Duodenal mucosa (tissue), 2 donors: ENCODE measurements around the gene AFF2.

ENCODE experiments used
- H3K27ac ChIP-seq: one replicate; pipeline ENCODE4 v1.7.0; 2013; ENCODE audit warnings: low read depth, low read length
- H3K27me3 ChIP-seq, 2 donors: one replicate each; pipeline ENCODE4 v1.7.0; 2013; ENCODE audit warnings: low read length in 2 of 2, control low read depth in 1 of 2; ENCODE audit not compliant: insufficient read depth in 2 of 2, control insufficient read depth in 1 of 2
- H3K36me3 ChIP-seq, 2 donors: one replicate each; pipeline ENCODE4 v1.7.0; 2013; ENCODE audit warnings: low read length in 2 of 2, control low read depth in 1 of 2; ENCODE audit not compliant: insufficient read depth in 2 of 2, control insufficient read depth in 1 of 2
- H3K4me1 ChIP-seq, 2 donors: one replicate each; pipeline ENCODE4 v1.7.0; 2013; ENCODE audit warnings: low read length in 2 of 2, control low read depth in 1 of 2; ENCODE audit not compliant: insufficient read depth in 2 of 2, control insufficient read depth in 1 of 2
- H3K4me3 ChIP-seq, 2 donors: one replicate each; pipeline ENCODE4 v1.7.0; 2013; ENCODE audit warnings: low read length in 2 of 2, low read depth in 1 of 2
- H3K9ac ChIP-seq, 2 donors: one replicate each; pipeline ENCODE4 v1.7.0; 2013; ENCODE audit warnings: low read length in 2 of 2, low read depth in 1 of 2
- H3K9me3 ChIP-seq, 2 donors: one replicate each; pipeline ENCODE4 v1.7.0; 2013; ENCODE audit warnings: low read length in 2 of 2, control low read depth in 1 of 2; ENCODE audit not compliant: control insufficient read depth in 1 of 2

AFF2 gene

DNA sequence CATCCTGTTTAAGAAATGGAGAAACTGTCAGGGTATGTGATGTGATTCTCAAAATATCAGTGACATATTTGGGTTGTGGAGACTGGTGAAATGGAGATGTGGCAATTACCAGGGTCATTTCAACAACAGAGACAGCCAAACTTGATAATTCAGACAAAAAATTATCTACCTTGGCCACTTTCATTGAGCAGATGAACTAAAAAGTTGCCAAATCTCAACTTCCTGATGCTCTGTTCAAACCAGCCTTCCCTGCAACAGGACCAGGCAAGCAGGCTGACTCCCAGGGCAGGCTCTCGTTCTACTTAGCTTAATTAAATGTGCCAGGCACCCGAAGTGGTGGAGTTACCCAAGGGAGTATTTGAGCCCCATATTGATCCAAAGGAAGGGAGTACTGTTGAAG is 199.6 kb downstream of the AFF2 start:
- Histone ChIP-seq H3K9me3 (no peaks in the 10 kb centered on the region), H3K27ac (no peak overlapping the region), H3K36me3 (no peaks in the 10 kb centered on the region), H3K4me1 (no peaks in the 10 kb centered on the region), H3K4me3 (no peak overlapping the region), H3K27me3 (no peaks in the 10 kb centered on the region), H3K9ac (no peak overlapping the region)

DNA sequence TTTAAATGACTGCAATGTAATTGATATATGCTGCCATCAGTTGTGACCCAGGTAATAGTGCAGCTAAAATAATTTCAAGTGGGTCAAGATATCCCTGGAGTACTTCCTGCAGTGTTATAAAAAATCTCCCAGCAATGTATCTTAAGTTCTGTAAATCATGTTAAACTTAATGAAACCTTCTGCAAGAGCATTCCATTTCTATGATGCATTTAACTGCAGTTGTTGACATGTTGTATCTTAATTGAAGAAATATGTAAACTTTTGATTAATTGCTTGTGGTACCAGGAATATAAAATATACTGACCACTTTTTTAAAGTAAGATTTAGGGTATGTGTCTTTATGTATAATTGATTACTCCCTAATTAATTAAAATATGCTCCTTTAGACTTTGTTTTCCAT is 213.6 kb downstream of the AFF2 start:
- Histone ChIP-seq H3K9ac (no peak overlapping the region), H3K4me3 (no peak overlapping the region), H3K36me3 (no peaks in the 10 kb centered on the region), H3K27me3 (no peaks in the 10 kb centered on the region), H3K4me1 (no peaks in the 10 kb centered on the region), H3K27ac (no peak overlapping the region), H3K9me3 (no peaks in the 10 kb centered on the region)

DNA sequence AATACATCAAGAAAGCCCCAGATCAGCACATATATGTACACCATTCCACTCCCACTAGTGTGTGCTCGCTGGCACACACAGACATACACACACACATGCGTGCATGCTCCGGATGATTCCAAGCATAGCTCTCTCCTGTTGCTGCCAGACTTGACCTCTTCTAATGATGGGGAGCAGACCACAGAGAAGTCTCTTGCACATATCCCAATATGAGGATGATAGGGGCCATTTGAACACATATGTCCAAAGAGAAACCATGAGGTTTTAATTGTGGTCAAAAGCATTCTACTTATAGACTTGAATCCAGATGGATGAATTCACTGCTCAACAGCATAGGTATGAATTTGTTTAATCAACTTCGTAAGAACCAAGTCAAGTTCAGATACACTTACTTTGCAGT is 214.9 kb downstream of the AFF2 start:
- Histone ChIP-seq H3K4me1 (no peaks in the 10 kb centered on the region), H3K27me3 (no peaks in the 10 kb centered on the region), H3K4me3 (no peak overlapping the region)

DNA sequence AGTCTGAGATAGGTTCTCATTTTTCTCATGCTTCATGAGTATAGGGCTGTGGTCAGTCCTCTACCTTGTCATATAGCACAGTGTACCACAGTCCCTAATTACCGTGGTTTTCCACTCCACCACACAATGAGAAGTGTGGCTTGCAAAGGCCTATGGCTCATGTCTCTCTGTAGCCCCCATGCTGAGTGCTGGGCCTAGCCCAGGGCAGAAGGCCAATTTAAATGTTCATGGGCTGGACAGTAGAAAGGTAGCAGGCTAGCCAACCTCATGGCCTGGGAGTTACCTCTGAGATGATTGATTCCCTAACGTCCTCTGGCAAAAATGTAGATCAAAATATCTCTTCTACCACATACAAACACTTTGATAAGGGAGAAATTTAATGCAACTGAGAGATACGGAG is 222.5 kb downstream of the AFF2 start:
- Histone ChIP-seq H3K4me3 (no peak overlapping the region), H3K27me3 (no peaks in the 10 kb centered on the region), H3K27ac (no peak overlapping the region), H3K9me3 (no peaks in the 10 kb centered on the region), H3K9ac (no peak overlapping the region), H3K4me1 (no peaks in the 10 kb centered on the region), H3K36me3 (no peaks in the 10 kb centered on the region)

More for the DNA sequence above, 214.9 kb downstream of the AFF2 start:
- Histone ChIP-seq H3K27ac (no peak overlapping the region), H3K9ac (no peak overlapping the region), H3K36me3 (no peaks in the 10 kb centered on the region), H3K9me3 (no peaks in the 10 kb centered on the region)

DNA sequence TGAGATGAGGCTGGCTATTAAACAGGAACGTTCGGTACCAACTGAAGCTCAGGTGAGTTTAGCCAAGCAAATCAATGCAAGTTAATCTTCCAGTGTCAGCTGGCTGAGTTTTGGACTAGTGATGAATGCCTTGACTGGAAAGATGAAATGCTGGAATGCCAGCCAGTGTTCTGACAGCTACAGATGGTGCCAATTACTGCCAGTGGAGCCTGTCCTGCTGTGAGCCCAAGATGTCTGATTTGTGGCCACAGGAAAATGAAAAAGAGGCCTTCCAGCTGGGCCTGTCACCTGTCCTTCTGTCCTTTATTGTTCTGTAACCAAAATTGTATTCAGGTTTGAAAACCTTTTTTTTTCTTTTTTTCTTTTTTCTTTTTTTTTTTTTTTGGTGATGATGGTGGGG is 223.1 kb downstream of the AFF2 start:
- Histone ChIP-seq H3K9me3 (no peaks in the 10 kb centered on the region), H3K4me1 (no peaks in the 10 kb centered on the region), H3K27me3 (no peaks in the 10 kb centered on the region), H3K36me3 (no peaks in the 10 kb centered on the region), H3K27ac (no peak overlapping the region), H3K4me3 (no peak overlapping the region), H3K9ac (no peak overlapping the region)

DNA sequence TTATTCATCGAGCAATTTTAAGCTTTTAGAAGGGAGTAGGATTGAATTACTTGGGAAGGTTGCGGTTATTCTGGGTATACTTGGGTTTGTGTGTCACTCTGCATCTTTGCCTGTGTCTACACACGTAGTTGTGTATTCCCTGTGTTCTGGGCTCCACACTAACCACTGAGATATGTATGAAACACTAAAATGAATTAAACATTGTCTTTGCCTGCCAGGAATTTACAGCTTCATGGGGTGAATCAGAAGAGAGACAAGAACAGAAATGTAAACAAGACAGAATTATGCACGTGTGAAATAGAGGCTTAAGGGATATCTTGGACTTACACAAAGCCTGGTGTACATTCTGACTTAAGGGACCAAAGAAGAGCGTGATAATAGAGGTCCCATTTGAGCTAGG is 228.5 kb downstream of the AFF2 start:
- no peaks in the 10 kb centered on the region for H3K27me3 ChIP-seq

DNA sequence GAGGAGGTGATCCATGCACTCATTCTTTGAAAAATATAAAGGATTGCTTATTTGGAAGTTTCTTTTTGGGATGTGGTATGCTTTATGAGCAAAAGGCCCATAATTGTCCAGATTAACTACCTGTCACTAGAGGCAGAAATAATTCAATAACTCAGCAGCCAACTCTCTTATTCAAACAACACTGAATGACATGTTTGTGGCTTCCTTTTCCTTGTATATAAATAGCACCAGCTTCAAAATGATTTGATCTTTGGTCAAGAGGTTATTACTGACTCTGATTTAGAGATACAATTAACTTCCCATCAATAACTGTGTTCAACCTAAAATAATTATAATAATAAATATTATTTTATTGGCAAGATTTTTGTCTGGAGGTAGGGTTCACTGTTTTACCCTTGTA is 232.3 kb downstream of the AFF2 start:
- Histone ChIP-seq H3K27me3 (no peaks in the 10 kb centered on the region), H3K9ac (no peak overlapping the region), H3K9me3 (no peaks in the 10 kb centered on the region), H3K4me1 (no peaks in the 10 kb centered on the region), H3K36me3 (no peaks in the 10 kb centered on the region), H3K27ac (no peak overlapping the region), H3K4me3 (no peak overlapping the region)

More for the DNA sequence above, 228.5 kb downstream of the AFF2 start:
- Histone ChIP-seq H3K9ac (no peak overlapping the region), H3K4me3 (no peak overlapping the region), H3K4me1 (no peaks in the 10 kb centered on the region), H3K36me3 (no peaks in the 10 kb centered on the region), H3K9me3 (no peaks in the 10 kb centered on the region), H3K27ac (no peak overlapping the region)

DNA sequence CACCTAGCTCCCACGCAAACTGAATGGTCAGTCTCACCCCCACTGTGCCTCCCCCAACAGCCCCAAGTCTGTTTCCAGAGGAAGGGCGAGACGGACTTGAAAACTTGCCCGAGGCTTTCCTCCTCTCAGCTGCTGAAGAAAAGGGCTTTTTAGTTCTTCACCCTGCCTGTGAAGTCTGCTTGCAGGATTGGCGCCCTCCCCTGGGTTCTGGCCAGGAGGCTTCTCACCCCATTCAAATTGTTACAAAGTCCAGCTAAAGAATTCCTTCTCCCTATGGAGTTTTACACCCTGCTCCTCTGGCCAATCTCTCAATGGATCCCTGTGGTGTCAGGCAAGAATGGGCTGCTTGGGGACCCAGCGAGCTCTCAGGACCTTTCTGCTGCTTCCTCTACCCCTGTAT is 241.0 kb downstream of the AFF2 start:
- no peaks in the 10 kb centered on the region for H3K4me1 ChIP-seq
- no peak overlapping the region for H3K4me3 ChIP-seq
- no peaks in the 10 kb centered on the region for H3K9me3 ChIP-seq
- no peak overlapping the region for H3K27ac ChIP-seq
- H3K9ac ChIP-seq: no peak overlapping the region
- H3K36me3 ChIP-seq: no peaks in the 10 kb centered on the region
- no peaks in the 10 kb centered on the region for H3K27me3 ChIP-seq

DNA sequence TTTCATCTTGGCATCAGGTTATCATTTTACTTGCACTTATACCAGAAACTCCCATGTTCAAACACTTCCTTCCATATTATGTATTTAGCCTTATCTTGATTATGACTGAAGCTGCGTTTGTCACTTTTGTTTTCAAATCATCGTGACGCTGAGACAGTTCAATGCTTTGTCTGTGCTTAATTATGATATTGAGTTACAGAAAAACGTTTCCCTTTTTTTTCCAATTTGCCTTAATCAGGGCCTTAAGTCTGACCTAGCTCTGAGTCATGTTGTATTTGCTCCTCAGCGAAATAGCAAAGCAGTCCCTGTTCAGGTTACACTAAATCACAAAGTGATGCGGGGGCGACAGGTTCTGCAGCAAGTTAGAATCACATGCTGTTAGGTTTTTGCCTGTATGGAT is 254.7 kb downstream of the AFF2 start:
- Histone ChIP-seq H3K27ac (no peak overlapping the region), H3K9me3 (no peaks in the 10 kb centered on the region), H3K27me3 (no peaks in the 10 kb centered on the region), H3K4me1 (no peaks in the 10 kb centered on the region), H3K9ac (no peak overlapping the region), H3K36me3 (no peaks in the 10 kb centered on the region), H3K4me3 (no peak overlapping the region)

DNA sequence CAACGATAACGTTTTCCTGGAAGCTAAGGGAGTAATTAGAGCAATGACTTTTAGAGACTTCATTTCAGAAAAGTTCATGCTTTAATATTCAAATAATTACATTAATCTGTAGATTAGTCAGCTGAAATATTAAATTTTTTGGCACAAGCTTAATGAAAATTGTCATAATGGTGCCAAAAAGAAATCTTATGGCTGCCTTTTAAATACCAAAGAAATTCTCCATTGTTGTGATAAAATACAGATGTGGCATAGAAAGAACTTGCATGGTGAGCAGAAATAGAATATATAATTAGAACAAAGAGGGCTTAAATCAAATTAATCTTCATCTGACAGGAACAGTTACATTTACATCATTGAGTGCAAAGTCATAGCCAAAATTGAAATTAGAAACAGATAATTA is 263.5 kb downstream of the AFF2 start:
- no peak overlapping the region for H3K27ac ChIP-seq
- H3K9ac ChIP-seq: no peak overlapping the region
- no peaks in the 10 kb centered on the region for H3K9me3 ChIP-seq
- no peak overlapping the region for H3K4me3 ChIP-seq
- H3K27me3 ChIP-seq: no peaks in the 10 kb centered on the region
- H3K36me3 ChIP-seq: no peaks in the 10 kb centered on the region
- no peaks in the 10 kb centered on the region for H3K4me1 ChIP-seq

DNA sequence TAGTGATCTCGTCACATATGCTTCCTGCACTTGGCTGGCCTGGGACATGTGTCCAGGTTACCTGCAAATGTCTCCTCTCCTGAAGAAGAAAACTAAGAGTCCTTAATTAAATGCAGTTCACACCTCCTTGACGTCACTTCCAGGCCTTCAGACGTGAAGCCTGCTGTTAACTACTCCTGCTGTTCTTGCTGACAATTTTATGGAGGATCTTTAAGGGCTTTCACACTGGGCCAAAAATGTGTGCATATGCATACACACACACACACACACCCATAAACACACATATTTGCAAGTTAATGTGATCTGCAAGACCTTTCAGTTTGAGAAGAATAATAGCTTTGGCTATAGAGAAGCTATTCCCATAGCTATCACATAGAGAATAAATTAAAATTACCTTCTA is 267.9 kb downstream of the AFF2 start:
- Histone ChIP-seq H3K4me3 (no peak overlapping the region), H3K27ac (no peak overlapping the region), H3K27me3 (no peaks in the 10 kb centered on the region), H3K4me1 (no peaks in the 10 kb centered on the region), H3K9me3 (no peaks in the 10 kb centered on the region), H3K9ac (no peak overlapping the region), H3K36me3 (no peaks in the 10 kb centered on the region)
